Activated CD8-positive, alpha-beta T cell treated with anti-CD3 and anti-CD28 coated beads for 36 hours (primary cell): ENCODE results near the gene PRMT7. TPM values are rescaled to one million over a fixed set of nuclear protein-coding genes. Genes with fewer than 3 reads are reported as not detected.
A peak's percentile ranks its signal among the peaks of the same experiment; 100 is the strongest.

Source experiments
- ATAC-seq: fragments of 200-7000 bp; cut with Tn5 transposase; one replicate; pipeline ENCODE4 v1.10.0; 2021; ENCODE audit warnings: mild to moderate bottlenecking, moderate library complexity
- CTCF ChIA-PET: fragments of 350-600 bp; sonication (Branson Sonifier 250); formaldehyde crosslinking; loops from one replicate; lab custom pipeline; 2021; ENCODE audit warnings: antibody characterized with exemption; lab: Charles Lee
- POLR2A ChIA-PET: fragments of 350-600 bp; sonication (Branson Sonifier 250); formaldehyde crosslinking; loops from one replicate; lab custom pipeline; 2021; ENCODE audit warnings: antibody characterized with exemption; lab: Charles Lee
- DNase-seq: peaks from one replicate; pipeline ENCODE4 v3.0.0-alpha.2; 2020
- H3K27ac Mint-ChIP-seq: one replicate; pipeline ENCODE4 v1.8.0; 2021; ENCODE audit warnings: mild to moderate bottlenecking, mixed read lengths
- H3K27me3 Mint-ChIP-seq: one replicate; pipeline ENCODE4 v1.8.0; 2021; ENCODE audit warnings: mixed read lengths
- H3K36me3 Mint-ChIP-seq: one replicate; pipeline ENCODE4 v1.8.0; 2021; ENCODE audit warnings: low read depth, mixed read lengths
- H3K4me1 Mint-ChIP-seq: one replicate; pipeline ENCODE4 v1.8.0; 2021; ENCODE audit warnings: low read depth, mixed read lengths
- H3K4me3 Mint-ChIP-seq: one replicate; pipeline ENCODE4 v1.8.0; 2021; ENCODE audit warnings: mild to moderate bottlenecking, moderate library complexity, mixed read lengths
- H3K9me3 Mint-ChIP-seq: one replicate; pipeline ENCODE4 v1.8.0; 2021; ENCODE audit warnings: mixed read lengths
- CTCF ChIP-seq: fragments of 200-600 bp; IDR thresholded peaks from one replicate; pipeline ENCODE4 v1.8.0; 2022; ENCODE audit warnings: antibody characterized with exemption, mild to moderate bottlenecking
- intact Hi-C: fragments of 100-400 bp; cut with micrococcal nuclease; formaldehyde crosslinking; loops from one replicate; pipeline ENCODE4 v1.10.0; 2022
- total RNA-seq, 2 experiments: library from RNA; stranded (reverse); gene quantifications; one replicate each; pipeline ENCODE4 v1.2.3, GENCODE V29; 2021

PRMT7 gene
- total RNA-seq, 2 experiments from 2014 or later = 67.4 to 78.4 TPM

- DNase-seq (no peak), ATAC-seq (no peak)
- intact Hi-C loops = loop anchor here (2.0 to 5.0 kb wide), 2 partner anchors 23 to 42 kb away; no protein-coding TSS in a partner anchor
- Mint-ChIP-seq H3K4me1 (peaks cover 45% of the 10 kb centered on the region), H3K36me3 (peaks cover 41% of the 10 kb centered on the region), H3K9me3 (no peaks in the 10 kb centered on the region), H3K27ac (peak overlapping the region; percentile 89), H3K4me3 (peak overlapping the region; percentile 83), H3K27me3 (no peaks in the 10 kb centered on the region)
- CTCF ChIA-PET = interaction anchor here (1.0 to 4.4 kb wide), 3 partner anchors 9 to 47 kb away, joined by 3 to 60 read pairs (median 3); partner anchors contain the start of gene SLC7A6
- no peak for TF ChIP-seq CTCF
- POLR2A ChIA-PET = interaction anchor here (4.8 kb wide), 1 partner anchor 10 kb away, joined by 30 read pairs; no protein-coding TSS in a partner anchor
These were observed 1.0 kb upstream of the PRMT7 start for GRCh38 chr16:68309799-68310198.

- CTCF ChIA-PET = interaction anchor here (1.0 to 4.4 kb wide), 8 partner anchors 11 to 73 kb away, joined by 3 to 60 read pairs (median 5); partner anchors contain the start of gene SLC7A6
- no peaks in the 10 kb centered on the region for H3K27me3 Mint-ChIP-seq
- no peak for TF ChIP-seq CTCF
- peak overlapping the region; percentile 89 for H3K27ac Mint-ChIP-seq
- POLR2A ChIA-PET = interaction anchor here (0.7 to 4.8 kb wide), 16 partner anchors 9 to 218 kb away, joined by 3 to 30 read pairs (median 8); partner anchors contain the start of genes PLA2G15 and SLC7A6
- peaks cover 38% of the 10 kb centered on the region for H3K36me3 Mint-ChIP-seq
- no peak for ATAC-seq
- no peak for DNase-seq
- intact Hi-C loops = loop anchor here (2.0 to 5.0 kb wide), 2 partner anchors 24 to 43 kb away; no protein-coding TSS in a partner anchor
- H3K4me1 Mint-ChIP-seq = peaks cover 47% of the 10 kb centered on the region
- no peaks in the 10 kb centered on the region for H3K9me3 Mint-ChIP-seq
- peak overlapping the region; percentile 83 for H3K4me3 Mint-ChIP-seq
These were observed 414 bp upstream of the PRMT7 start for GRCh38 chr16:68310437-68310773.

DNA sequence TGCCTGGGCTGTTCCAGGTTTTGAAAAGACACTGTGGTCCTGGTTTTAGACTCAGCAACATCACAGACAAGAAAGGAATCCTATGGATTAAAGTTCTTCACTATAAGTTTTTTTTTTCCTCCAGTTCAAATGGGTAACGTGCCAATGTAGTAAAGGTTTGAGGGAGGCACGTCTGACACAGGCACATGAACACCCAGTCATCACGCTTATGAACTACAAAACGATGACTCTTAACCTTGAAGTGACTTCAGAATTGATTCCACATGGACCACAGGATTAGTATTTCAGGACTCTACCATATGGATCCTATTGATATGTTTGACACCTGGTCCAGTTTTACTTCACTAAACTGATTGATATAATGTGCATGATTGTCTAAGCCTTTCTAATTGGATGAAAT is 2.3 kb downstream of the PRMT7 start:
- Mint-ChIP-seq H3K9me3 (no peaks in the 10 kb centered on the region), H3K4me3 (peak overlapping the region; percentile 46), H3K27ac (no peak overlapping the region), H3K36me3 (peaks cover 38% of the 10 kb centered on the region), H3K27me3 (no peaks in the 10 kb centered on the region), H3K4me1 (peaks cover 37% of the 10 kb centered on the region)
- POLR2A ChIA-PET = no interaction called here
- no peak for ATAC-seq
- DNase-seq = no peak
- intact Hi-C loops = loop anchor here (5.0 kb wide), 1 partner anchor 46 kb away; no protein-coding TSS in a partner anchor
- CTCF ChIA-PET = interaction anchor here (1.0 to 3.1 kb wide), 2 partner anchors 49 to 51 kb away, joined by 4 to 10 read pairs; partner anchors contain the start of gene SLC7A6
- TF ChIP-seq CTCF = no peak

GRCh38 chr16:68319185-68319908 is 8.5 kb downstream of the PRMT7 start:
- intact Hi-C loops = no loop called here
- CTCF ChIA-PET = interaction anchor here (1.4 to 13.2 kb wide), 3 partner anchors 9 to 58 kb away, joined by 5 to 444 read pairs (median 7); partner anchors contain the start of gene SLC7A6
- Mint-ChIP-seq H3K27me3 (no peaks in the 10 kb centered on the region), H3K27ac (peak overlapping the region; percentile 84), H3K36me3 (peaks cover 30% of the 10 kb centered on the region), H3K9me3 (no peaks in the 10 kb centered on the region), H3K4me3 (peak overlapping the region; percentile 9), H3K4me1 (peaks cover 30% of the 10 kb centered on the region)
- POLR2A ChIA-PET = interaction anchor here (0.6 to 1.6 kb wide), 6 partner anchors 8 to 55 kb away, joined by 3 to 9 read pairs (median 4); partner anchors contain the start of genes PRMT7, SLC7A6 and SLC7A6OS
- ATAC-seq = peak; percentile 100
- DNase-seq = peak; percentile 91
- no peak for TF ChIP-seq CTCF
